HUES6 (cell line): Measurements from ENCODE around the gene TADA2B.

Source experiments
- H3K27ac ChIP-seq: 2 replicates; pipeline ENCODE4 v1.7.0; 2013; ENCODE audit warnings: low read depth, mild to moderate bottlenecking, low read length, inconsistent platforms
- H3K27me3 ChIP-seq: 2 replicates; pipeline ENCODE4 v1.6.1; 2013; ENCODE audit warnings: low read length; ENCODE audit not compliant: control insufficient read depth, insufficient read depth
- H3K36me3 ChIP-seq: 2 replicates; pipeline ENCODE4 v1.6.1; 2013; ENCODE audit warnings: low read length; ENCODE audit not compliant: control insufficient read depth, insufficient read depth
- H3K4me1 ChIP-seq: 2 replicates; pipeline ENCODE4 v1.6.1; 2013; ENCODE audit warnings: low read length; ENCODE audit not compliant: control insufficient read depth, insufficient read depth
- H3K4me3 ChIP-seq: 2 replicates; pipeline ENCODE4 v1.5.1; 2013; ENCODE audit warnings: low read depth, low read length
- H3K9ac ChIP-seq: one replicate; pipeline ENCODE4 v1.6.1; 2013; ENCODE audit warnings: mild to moderate bottlenecking, low read length
- H3K9me3 ChIP-seq: 2 replicates; pipeline ENCODE4 v1.6.1; 2013; ENCODE audit warnings: low read depth, low read length; ENCODE audit not compliant: control insufficient read depth, insufficient read depth

The TADA2B gene

DNA sequence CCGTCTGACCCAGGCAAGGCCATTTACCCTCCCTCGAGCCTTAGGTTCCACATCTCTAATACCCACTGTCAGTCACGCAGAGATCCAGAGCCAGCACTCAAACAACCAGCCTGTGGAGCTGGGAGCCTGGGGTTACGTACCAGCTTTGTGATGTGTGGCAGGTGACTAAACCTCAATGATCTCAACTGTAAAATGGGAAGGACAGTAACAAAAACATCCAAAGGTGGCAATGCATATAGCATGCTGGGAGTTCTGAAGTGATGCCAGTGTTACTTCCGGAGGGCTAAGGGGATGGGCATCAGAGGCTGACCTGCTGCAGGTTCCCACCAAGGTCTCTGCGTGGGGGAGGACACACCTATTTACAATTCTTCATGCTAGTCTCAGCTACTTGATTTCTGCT is 18.6 kb downstream of the TADA2B start:
- H3K27me3 ChIP-seq: no peaks in the 10 kb centered on the region
- no peak overlapping the region for H3K4me3 ChIP-seq
- H3K9ac ChIP-seq: no peak overlapping the region
- peaks cover 62% of the 10 kb centered on the region for H3K36me3 ChIP-seq
- peaks cover 3% of the 10 kb centered on the region; the same call in 1 of the 2 replicates for H3K4me1 ChIP-seq
- H3K27ac ChIP-seq: no peak overlapping the region
- H3K9me3 ChIP-seq: no peaks in the 10 kb centered on the region

GRCh38 chr4:7062816-7063215 is 19.6 kb downstream of the TADA2B start:
- Histone ChIP-seq H3K36me3 (peaks cover 60% of the 10 kb centered on the region), H3K27ac (no peak overlapping the region), H3K4me1 (peaks cover 8% of the 10 kb centered on the region; the same call in 1 of the 2 replicates), H3K9me3 (no peaks in the 10 kb centered on the region), H3K27me3 (no peaks in the 10 kb centered on the region), H3K9ac (no peak overlapping the region), H3K4me3 (no peak overlapping the region)

DNA sequence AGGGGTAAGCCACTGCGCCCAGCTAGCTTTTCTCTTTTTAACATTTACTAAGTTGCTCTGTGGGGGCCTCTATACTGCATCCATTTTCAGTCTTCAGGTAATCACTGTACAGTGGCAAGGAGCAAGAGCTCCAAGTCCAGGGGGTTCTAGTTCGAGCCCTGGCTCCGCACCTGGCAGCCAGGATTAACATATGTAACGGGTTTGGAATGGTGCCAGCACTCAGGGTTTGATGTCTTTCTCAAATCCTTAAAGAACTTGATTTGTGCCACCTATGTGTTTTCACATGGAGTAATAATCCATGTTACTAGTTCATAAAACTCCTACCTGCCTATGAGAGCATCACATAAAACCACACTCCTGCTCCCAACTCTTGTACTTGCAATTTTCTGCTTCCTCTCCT is 20.2 kb downstream of the TADA2B start:
- Histone ChIP-seq H3K27ac (no peak overlapping the region), H3K36me3 (peaks cover 60% of the 10 kb centered on the region), H3K27me3 (no peaks in the 10 kb centered on the region)

DNA sequence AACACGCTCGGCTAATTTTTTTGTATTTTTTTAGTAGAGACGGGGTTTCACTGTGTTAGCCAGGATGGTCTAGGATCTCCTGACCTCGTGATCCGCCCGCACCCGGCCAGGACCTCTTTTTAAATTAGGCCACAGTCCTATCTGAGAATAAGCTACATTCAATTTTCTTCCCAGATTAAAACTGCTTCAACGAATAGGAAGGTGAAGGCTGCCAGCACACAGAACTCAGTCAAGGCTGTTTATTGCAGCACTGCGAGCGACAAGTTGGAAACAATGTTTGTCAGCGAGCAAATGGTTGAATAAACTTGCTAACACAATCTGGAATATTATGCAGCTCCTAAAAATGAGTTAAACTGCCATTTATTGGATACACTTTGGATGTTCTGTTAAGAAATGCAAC is 22.8 kb downstream of the TADA2B start:
- Histone ChIP-seq H3K27ac (no peak overlapping the region), H3K4me1 (peaks cover 14% of the 10 kb centered on the region; the same call in 1 of the 2 replicates), H3K36me3 (peaks cover 35% of the 10 kb centered on the region), H3K9me3 (no peaks in the 10 kb centered on the region), H3K27me3 (peaks cover 11% of the 10 kb centered on the region), H3K9ac (no peak overlapping the region), H3K4me3 (no peak overlapping the region)

More for the DNA sequence above, 20.2 kb downstream of the TADA2B start:
- Histone ChIP-seq H3K9me3 (no peaks in the 10 kb centered on the region), H3K9ac (no peak overlapping the region), H3K4me3 (no peak overlapping the region), H3K4me1 (peaks cover 8% of the 10 kb centered on the region; the same call in 1 of the 2 replicates)

- peaks cover 14% of the 10 kb centered on the region; the same call in 1 of the 2 replicates for H3K4me1 ChIP-seq
- peaks cover 16% of the 10 kb centered on the region for H3K27me3 ChIP-seq
- H3K4me3 ChIP-seq: peak overlapping the region; percentile 91
- H3K27ac ChIP-seq: no peak overlapping the region
- H3K36me3 ChIP-seq: peaks cover 30% of the 10 kb centered on the region
- H3K9me3 ChIP-seq: no peaks in the 10 kb centered on the region
- H3K9ac ChIP-seq: no peak overlapping the region
These were observed 23.3 kb downstream of the TADA2B start for GRCh38 chr4:7066493-7066892.

DNA sequence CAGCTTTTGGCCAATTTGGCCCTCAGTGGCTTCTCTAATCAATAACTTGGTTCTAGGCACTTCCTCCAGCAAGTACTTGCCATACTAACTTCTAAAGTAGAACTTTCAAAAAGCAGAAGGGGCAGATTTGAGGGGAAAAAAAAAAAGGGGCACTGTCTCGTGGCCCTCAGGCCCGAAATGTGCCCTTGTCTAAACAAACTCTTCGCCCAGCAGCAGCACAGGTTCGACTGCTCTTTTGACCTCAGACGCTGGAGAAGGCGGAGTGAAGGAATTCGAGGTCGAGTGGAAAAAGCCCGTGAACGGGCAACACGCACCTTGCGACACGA is 23.9 kb downstream of the TADA2B start:
- Histone ChIP-seq H3K4me1 (peaks cover 14% of the 10 kb centered on the region; the same call in 1 of the 2 replicates), H3K4me3 (peak overlapping the region; percentile 91), H3K9me3 (no peaks in the 10 kb centered on the region), H3K36me3 (peaks cover 24% of the 10 kb centered on the region), H3K27ac (no peak overlapping the region), H3K9ac (peak overlapping the region; percentile 86), H3K27me3 (peaks cover 19% of the 10 kb centered on the region)

DNA sequence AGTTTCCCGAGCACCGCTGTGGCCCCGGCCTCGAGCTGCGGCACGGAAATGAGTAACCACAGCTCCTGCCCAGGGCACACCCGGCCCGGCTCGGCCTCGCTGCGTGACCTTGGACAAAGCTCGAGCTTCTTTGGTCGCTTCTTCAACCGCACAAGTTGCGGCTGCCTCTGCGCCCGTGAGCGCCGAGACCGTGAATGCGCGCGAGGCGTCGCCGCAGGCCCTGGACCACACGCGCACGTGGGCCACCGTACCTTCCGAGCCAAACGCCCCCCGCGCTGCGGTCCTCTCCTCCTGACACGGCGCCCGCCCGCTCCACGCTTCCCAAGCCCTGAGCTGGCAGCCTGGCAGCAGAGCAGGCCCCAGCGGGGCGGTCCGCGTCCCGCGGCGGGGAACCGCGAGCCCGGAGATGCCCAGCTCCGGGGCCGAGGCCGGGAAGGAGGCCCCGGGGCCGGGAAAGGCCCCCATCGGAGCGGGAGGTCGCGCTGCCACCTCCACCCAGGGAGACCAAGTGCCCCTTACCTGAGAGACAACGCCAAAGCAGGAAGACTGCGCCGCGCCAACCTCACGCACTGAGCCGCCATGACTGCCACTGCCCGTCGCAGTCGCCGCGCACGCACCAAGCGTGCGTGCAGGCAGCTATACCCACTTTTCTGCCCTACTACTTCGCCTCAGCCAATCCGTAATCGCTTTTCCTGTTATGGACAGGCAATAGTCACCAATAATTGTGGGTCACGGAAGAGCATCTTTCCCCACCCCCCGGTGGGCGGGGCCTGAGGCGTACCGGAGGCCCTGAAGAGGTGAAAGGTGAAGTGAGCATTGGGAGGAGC is 24.5 kb downstream of the TADA2B start, which contains the start of gene GRPEL1:
TSS of gene GRPEL1 (minus strand) at position 613 of the 827 bp plus-strand sequence. CDS start at position 581, 32 bp downstream.
- H3K36me3 ChIP-seq: peaks cover 21% of the 10 kb centered on the region
- H3K4me3 ChIP-seq: peak within 1 kb of the TSS; percentile 91
- H3K27ac ChIP-seq: peak within 1 kb of the TSS; percentile 63; the same call in 1 of the 2 replicates
- peak within 1 kb of the TSS; percentile 86 for H3K9ac ChIP-seq
- no peaks in the 10 kb centered on the region for H3K9me3 ChIP-seq
- H3K27me3 ChIP-seq: peaks cover 21% of the 10 kb centered on the region
- H3K4me1 ChIP-seq: peaks cover 14% of the 10 kb centered on the region; the same call in 1 of the 2 replicates

DNA sequence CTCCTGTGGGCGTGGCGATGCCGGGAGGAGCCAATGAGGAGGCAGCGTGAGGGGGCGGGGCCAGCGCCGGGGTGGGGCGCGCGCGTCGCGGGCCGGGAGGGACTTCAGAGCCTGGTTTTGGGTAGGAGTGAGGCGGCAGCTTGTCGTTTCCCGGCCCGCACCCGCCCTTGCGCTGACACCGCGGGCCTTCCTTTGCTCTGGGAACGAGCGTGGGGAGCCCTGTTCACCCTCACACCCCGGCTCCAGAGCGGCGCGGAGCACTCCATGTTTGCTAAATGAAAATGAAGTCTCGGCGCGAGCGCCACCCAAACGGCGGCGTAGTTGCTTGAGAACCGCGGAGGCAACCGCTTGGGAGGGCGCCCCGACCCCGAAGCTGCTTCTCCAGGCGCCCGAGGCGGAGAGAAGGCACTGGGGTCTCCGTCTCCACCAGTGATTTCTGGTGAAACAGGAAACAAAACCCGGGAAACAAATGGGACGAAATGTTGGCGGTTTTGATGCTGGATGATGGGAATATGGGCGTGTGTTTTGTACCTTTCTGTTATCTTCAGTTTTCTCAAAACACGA is 25.2 kb downstream of the TADA2B start:
- Histone ChIP-seq H3K36me3 (peaks cover 14% of the 10 kb centered on the region), H3K4me3 (peak overlapping the region; percentile 91), H3K27me3 (peaks cover 21% of the 10 kb centered on the region), H3K27ac (no peak overlapping the region), H3K4me1 (peaks cover 14% of the 10 kb centered on the region; the same call in 1 of the 2 replicates), H3K9ac (peak overlapping the region; percentile 56), H3K9me3 (no peaks in the 10 kb centered on the region)

GRCh38 chr4:7068883-7069282 is 25.7 kb downstream of the TADA2B start:
- Histone ChIP-seq H3K27ac (no peak overlapping the region), H3K36me3 (peaks cover 9% of the 10 kb centered on the region), H3K27me3 (peaks cover 21% of the 10 kb centered on the region), H3K9me3 (no peaks in the 10 kb centered on the region), H3K4me1 (peaks cover 14% of the 10 kb centered on the region; the same call in 1 of the 2 replicates), H3K9ac (peak overlapping the region; percentile 56), H3K4me3 (peak overlapping the region; percentile 91)

DNA sequence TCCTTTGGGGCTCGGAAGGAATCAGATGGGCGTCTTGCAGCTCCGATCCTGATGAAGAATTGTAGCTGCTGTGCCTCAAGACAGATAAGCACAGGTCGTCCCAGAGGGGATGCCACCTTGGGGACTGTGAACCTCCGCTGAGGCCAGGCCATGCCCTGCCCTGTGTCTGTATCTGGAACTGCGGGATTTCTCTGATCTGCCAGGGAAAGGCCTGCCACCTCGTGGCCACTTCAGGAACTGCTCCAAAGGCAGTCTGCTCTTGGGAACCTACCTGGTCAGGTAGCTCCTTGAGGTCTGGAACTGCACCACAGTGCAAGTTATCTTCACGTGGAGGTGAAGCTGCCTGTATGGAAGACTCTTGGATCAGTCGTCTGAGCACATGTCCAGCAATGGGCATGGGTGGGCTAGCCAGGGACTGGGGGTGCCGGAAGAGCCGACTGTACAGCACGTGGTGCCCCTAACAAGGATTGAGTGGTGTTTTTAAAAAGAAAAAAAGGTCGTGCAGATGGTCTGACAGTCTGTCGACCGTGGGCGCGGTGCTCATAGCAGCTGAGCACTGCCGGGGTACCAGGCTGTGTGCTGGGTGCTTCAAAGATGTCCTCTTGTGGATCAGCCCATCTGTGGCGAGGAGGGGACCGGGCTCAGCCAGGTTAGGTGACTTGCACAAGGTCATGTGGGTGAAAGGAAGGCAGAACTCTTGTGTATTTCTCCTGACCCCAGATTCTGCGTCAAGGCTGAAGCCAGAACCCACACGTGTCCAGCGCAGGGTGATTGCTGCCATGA is 27.7 kb downstream of the TADA2B start:
- H3K9me3 ChIP-seq: no peaks in the 10 kb centered on the region
- H3K27ac ChIP-seq: no peak overlapping the region
- H3K9ac ChIP-seq: no peak overlapping the region
- no peaks in the 10 kb centered on the region for H3K36me3 ChIP-seq
- H3K4me1 ChIP-seq: peaks cover 14% of the 10 kb centered on the region; the same call in 1 of the 2 replicates
- H3K27me3 ChIP-seq: peaks cover 21% of the 10 kb centered on the region
- no peak overlapping the region for H3K4me3 ChIP-seq
